Testis (tissue), 2 donors: ENCODE results near the gene PRKCA.

Source experiments
- POLR2A ChIP-seq: fragments of 450-650 bp; IDR thresholded peaks from one replicate; pipeline ENCODE4 v1.6.1; 2017; ENCODE audit warnings: antibody characterized with exemption, mild to moderate bottlenecking, moderate library complexity
- TF ChIP-seq, protein P1 (sequence below), 3 experiments: fragments of 450-650 bp in 2 of 3; fragments of 200-600 bp in 1 of 3; sonication (generic) in 1 of 3; IDR thresholded peaks; one replicate each; pipeline ENCODE4 v1.5.1; 2016 to 2019; ENCODE audit warnings: antibody characterized with exemption in 3 of 3, mild to moderate bottlenecking in 2 of 3, moderate library complexity in 1 of 3

DNA sequence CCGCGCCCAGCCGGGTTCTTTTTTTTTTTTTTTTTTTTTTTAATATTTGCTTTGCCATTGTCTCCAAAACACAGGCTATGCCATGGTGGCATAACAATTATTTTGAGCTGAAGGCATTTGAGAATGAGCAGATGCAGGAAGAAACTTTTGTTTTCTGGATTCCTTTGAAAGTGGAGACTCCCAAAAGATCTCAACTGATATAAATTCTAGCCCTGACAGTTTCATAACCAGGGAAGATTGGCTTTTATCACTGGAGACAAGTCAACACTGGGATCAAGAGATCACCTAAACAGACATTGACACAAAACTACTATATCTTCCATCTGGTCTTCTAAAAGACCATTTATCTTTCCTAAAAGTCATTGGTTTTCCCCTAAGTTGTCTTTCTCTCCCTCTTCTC is 10.1 kb upstream of the PRKCA start:
- TF ChIP-seq, protein P1, sequence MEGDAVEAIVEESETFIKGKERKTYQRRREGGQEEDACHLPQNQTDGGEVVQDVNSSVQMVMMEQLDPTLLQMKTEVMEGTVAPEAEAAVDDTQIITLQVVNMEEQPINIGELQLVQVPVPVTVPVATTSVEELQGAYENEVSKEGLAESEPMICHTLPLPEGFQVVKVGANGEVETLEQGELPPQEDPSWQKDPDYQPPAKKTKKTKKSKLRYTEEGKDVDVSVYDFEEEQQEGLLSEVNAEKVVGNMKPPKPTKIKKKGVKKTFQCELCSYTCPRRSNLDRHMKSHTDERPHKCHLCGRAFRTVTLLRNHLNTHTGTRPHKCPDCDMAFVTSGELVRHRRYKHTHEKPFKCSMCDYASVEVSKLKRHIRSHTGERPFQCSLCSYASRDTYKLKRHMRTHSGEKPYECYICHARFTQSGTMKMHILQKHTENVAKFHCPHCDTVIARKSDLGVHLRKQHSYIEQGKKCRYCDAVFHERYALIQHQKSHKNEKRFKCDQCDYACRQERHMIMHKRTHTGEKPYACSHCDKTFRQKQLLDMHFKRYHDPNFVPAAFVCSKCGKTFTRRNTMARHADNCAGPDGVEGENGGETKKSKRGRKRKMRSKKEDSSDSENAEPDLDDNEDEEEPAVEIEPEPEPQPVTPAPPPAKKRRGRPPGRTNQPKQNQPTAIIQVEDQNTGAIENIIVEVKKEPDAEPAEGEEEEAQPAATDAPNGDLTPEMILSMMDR (IDR thresholded peaks at IDR 0.05), result no peak
- no peak for TF ChIP-seq POLR2A
